Non-pigmented ciliary epithelial cell (primary cell): ENCODE results near the gene CHERP.
A peak's percentile ranks its signal among the peaks of the same experiment; 100 is the strongest.
"Not testable (repeated sequence)": the region's sequence is repeated elsewhere in the genome, so short reads cannot be mapped to it uniquely, and the experiment has no call there.

Source experiments
- DNase-seq: peaks from one replicate; pipeline ENCODE4 v3.0.0-alpha.2; 2010; ENCODE audit warnings: low read depth

CHERP gene

GRCh38 chr19:16520074-16520973 lies 21.9 kb downstream of the CHERP start:
- no peak for DNase-seq

- DNase-seq = no peak
These were observed 23.0 kb downstream of the CHERP start for GRCh38 chr19:16519230-16519687.

GRCh38 chr19:16518483-16519229 lies 23.6 kb downstream of the CHERP start:
- DNase-seq = no peak

GRCh38 chr19:16518061-16518460 lies 24.2 kb downstream of the CHERP start:
- no peak for DNase-seq

- DNase-seq = no peak
These were observed 25.2 kb downstream of the CHERP start for GRCh38 chr19:16516923-16517610.

GRCh38 chr19:16516381-16516780 lies 25.9 kb downstream of the CHERP start:
- DNase-seq = no peak

- no peak for DNase-seq
These were observed 27.7 kb downstream of the CHERP start for GRCh38 chr19:16514383-16515019.

- DNase-seq = not testable (repeated sequence)
These were observed 29.6 kb downstream of the CHERP start for GRCh38 chr19:16512611-16513010.

- DNase-seq = no peak
These were observed 32.8 kb downstream of the CHERP start for GRCh38 chr19:16509141-16510061.

- no peak for DNase-seq
These were observed 33.7 kb downstream of the CHERP start for GRCh38 chr19:16508546-16508945.

- no peak for DNase-seq
These were observed 35.3 kb downstream of the CHERP start for GRCh38 chr19:16506961-16507360.

- DNase-seq = not testable (repeated sequence)
These were observed 36.1 kb downstream of the CHERP start for GRCh38 chr19:16506161-16506560.

GRCh38 chr19:16504271-16504670 lies 38.0 kb downstream of the CHERP start:
- no peak for DNase-seq

- no peak for DNase-seq
These were observed 44.4 kb downstream of the CHERP start for GRCh38 chr19:16497837-16498236.

GRCh38 chr19:16497042-16497441 lies 45.2 kb downstream of the CHERP start:
- no peak for DNase-seq

- peak; percentile 15 for DNase-seq
These were observed 45.6 kb downstream of the CHERP start for GRCh38 chr19:16496613-16496983.

- DNase-seq = peak; percentile 87
These were observed 46.1 kb downstream of the CHERP start, which contains the start of the genes C19orf44 and CALR3 for GRCh38 chr19:16495982-16496612. C19orf44 (plus strand) TSS chr19:16496394; CDS start chr19:16500793, 4,399 bp downstream. CALR3 (minus strand) TSS chr19:16496167; CDS start chr19:16496129, 38 bp downstream.

GRCh38 chr19:16486476-16486875 lies 55.8 kb downstream of the CHERP start:
- not testable (repeated sequence) for DNase-seq

GRCh38 chr19:16482745-16483144 lies 59.5 kb downstream of the CHERP start:
- no peak for DNase-seq

- no peak for DNase-seq
These were observed 64.9 kb downstream of the CHERP start for GRCh38 chr19:16477311-16477710.
